GM21786 (cell line): ENCODE data around the gene KL.

ENCODE experiments used
- ATAC-seq: cut with Tn5 transposase; IDR thresholded peaks from one replicate; pipeline ENCODE4 v1.9.1; 2021; ENCODE audit not compliant: unreplicated experiment

The KL gene

GRCh38 chr13:33003458-33004019 lies 12.7 kb upstream of the KL start:
- no peak for ATAC-seq

GRCh38 chr13:33004511-33004910 lies 11.7 kb upstream of the KL start:
- ATAC-seq = no peak

- no peak for ATAC-seq
Measured at GRCh38 chr13:33006134-33006533, 10.1 kb upstream of the KL start.

GRCh38 chr13:33006638-33007037 lies 9.6 kb upstream of the KL start:
- ATAC-seq = no peak

- no peak for ATAC-seq
Measured at GRCh38 chr13:33007237-33007636, 9.0 kb upstream of the KL start.

GRCh38 chr13:33007950-33008349 lies 8.3 kb upstream of the KL start:
- no peak for ATAC-seq

- no peak for ATAC-seq
Measured at GRCh38 chr13:33008946-33009722, 7.1 kb upstream of the KL start.

GRCh38 chr13:33011828-33012470 lies 4.3 kb upstream of the KL start:
- no peak for ATAC-seq

- ATAC-seq = no peak
Measured at GRCh38 chr13:33014291-33014690, 1.9 kb upstream of the KL start.

GRCh38 chr13:33015241-33015668 lies 968 bp upstream of the KL start:
- no peak for ATAC-seq

GRCh38 chr13:33015791-33016323 lies 366 bp upstream of the KL start:
- no peak for ATAC-seq

- peak; percentile 75 for ATAC-seq
Measured at GRCh38 chr13:33017323-33017929, 1.2 kb downstream of the KL start.

GRCh38 chr13:33018886-33019285 lies 2.7 kb downstream of the KL start:
- ATAC-seq = no peak

- ATAC-seq = no peak
Measured at GRCh38 chr13:33022986-33023385, 6.8 kb downstream of the KL start.

GRCh38 chr13:33025220-33025744 lies 9.1 kb downstream of the KL start:
- ATAC-seq = no peak

GRCh38 chr13:33026489-33027152 lies 10.4 kb downstream of the KL start:
- no peak for ATAC-seq

- ATAC-seq = no peak
Measured at GRCh38 chr13:33028620-33029019, 12.4 kb downstream of the KL start.

GRCh38 chr13:33031277-33031676 lies 15.1 kb downstream of the KL start:
- no peak for ATAC-seq

- ATAC-seq = no peak
Measured at GRCh38 chr13:33032037-33032625, 15.9 kb downstream of the KL start.

- peak; percentile 92 for ATAC-seq
Measured at GRCh38 chr13:33033051-33033812, 17.0 kb downstream of the KL start.
